ENCODE data around the gene PLXND1.

PLXND1 gene

GRCh38 chr3:129553171-129553570 is 53.3 kb downstream of the PLXND1 start:
- in situ Hi-C loops (cut with HindIII; ENCODE audit: low pct_ligation_motif_present, low sequenced_read_pairs) = no loop called here
- H3K27me3 ChIP-seq (replicated peaks) = no peaks in the 10 kb centered on the region
- no peak overlapping the region for H3K27ac ChIP-seq
- no peak for DNase-seq
- no peak overlapping the region for H3K4me3 ChIP-seq (ENCODE audit: low read depth, low read length)
- peaks cover 9% of the 10 kb centered on the region for H3K36me3 ChIP-seq (replicated peaks)
- TF ChIP-seq, protein P1, sequence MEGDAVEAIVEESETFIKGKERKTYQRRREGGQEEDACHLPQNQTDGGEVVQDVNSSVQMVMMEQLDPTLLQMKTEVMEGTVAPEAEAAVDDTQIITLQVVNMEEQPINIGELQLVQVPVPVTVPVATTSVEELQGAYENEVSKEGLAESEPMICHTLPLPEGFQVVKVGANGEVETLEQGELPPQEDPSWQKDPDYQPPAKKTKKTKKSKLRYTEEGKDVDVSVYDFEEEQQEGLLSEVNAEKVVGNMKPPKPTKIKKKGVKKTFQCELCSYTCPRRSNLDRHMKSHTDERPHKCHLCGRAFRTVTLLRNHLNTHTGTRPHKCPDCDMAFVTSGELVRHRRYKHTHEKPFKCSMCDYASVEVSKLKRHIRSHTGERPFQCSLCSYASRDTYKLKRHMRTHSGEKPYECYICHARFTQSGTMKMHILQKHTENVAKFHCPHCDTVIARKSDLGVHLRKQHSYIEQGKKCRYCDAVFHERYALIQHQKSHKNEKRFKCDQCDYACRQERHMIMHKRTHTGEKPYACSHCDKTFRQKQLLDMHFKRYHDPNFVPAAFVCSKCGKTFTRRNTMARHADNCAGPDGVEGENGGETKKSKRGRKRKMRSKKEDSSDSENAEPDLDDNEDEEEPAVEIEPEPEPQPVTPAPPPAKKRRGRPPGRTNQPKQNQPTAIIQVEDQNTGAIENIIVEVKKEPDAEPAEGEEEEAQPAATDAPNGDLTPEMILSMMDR (IDR thresholded peaks at IDR 0.05; ENCODE audit: low read depth, low read length, missing control alignments) = no peak

GRCh38 chr3:129552287-129553050 is 54.0 kb downstream of the PLXND1 start:
- H3K27me3 ChIP-seq (replicated peaks) = no peaks in the 10 kb centered on the region
- H3K36me3 ChIP-seq (replicated peaks) = peaks cover 7% of the 10 kb centered on the region
- TF ChIP-seq, protein P1 (IDR thresholded peaks at IDR 0.05; ENCODE audit: low read depth, low read length, missing control alignments) = no peak
- DNase-seq = no peak
- no peak overlapping the region for H3K27ac ChIP-seq
- H3K4me3 ChIP-seq (ENCODE audit: low read depth, low read length) = no peak overlapping the region
- in situ Hi-C loops (cut with HindIII; ENCODE audit: low pct_ligation_motif_present, low sequenced_read_pairs) = no loop called here

GRCh38 chr3:129549805-129550204 is 56.7 kb downstream of the PLXND1 start:
- Histone ChIP-seq H3K4me3 (ENCODE audit: low read depth, low read length) (no peak overlapping the region), H3K36me3 (replicated peaks) (no peaks in the 10 kb centered on the region), H3K27ac (no peak overlapping the region), H3K27me3 (replicated peaks) (no peaks in the 10 kb centered on the region)
- in situ Hi-C loops (cut with HindIII; ENCODE audit: low pct_ligation_motif_present, low sequenced_read_pairs) = no loop called here
- TF ChIP-seq, protein P1 (IDR thresholded peaks at IDR 0.05; ENCODE audit: low read depth, low read length, missing control alignments) = no peak
- no peak for DNase-seq

DNA sequence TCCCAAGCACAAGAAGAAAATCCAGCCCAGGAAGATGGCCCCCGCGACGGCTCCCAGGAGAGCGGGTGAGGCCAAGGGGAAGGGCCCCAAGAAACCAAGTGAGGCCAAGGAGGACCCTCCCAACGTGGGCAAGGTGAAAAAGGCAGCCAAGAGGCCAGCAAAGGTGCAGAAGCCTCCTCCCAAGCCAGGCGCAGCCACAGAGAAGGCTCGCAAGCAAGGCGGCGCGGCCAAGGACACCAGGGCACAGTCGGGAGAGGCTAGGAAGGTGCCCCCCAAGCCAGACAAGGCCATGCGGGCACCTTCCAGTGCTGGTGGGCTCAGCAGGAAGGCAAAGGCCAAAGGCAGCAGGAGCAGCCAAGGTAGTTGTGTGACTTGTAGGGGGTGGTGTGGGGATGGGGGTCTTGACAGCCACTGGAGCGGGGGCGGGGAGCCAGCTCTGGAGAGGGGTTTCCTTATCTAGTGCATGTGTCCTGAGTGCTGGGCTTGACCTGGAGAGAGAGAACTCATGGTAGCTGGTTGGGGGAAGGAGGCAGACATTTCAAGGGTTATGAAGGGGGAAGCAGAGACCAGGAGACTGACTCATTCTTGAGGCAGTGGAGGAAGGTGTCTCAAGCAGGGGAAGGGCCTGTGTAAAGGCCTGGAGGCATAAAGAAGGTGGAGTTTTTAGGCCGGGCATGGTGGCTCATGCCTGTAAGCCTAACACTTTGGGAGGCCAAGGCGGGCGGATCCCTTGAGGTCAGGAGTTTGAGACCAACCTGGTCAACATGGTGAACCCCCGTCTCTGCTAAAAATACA is 57.3 kb downstream of the PLXND1 start:
- in situ Hi-C loops (cut with HindIII; ENCODE audit: low pct_ligation_motif_present, low sequenced_read_pairs) = no loop called here

GRCh38 chr3:129548104-129548965 is 58.1 kb downstream of the PLXND1 start:
- Histone ChIP-seq H3K36me3 (replicated peaks) (no peaks in the 10 kb centered on the region), H3K4me3 (ENCODE audit: low read depth, low read length) (no peak overlapping the region), H3K27ac (no peak overlapping the region), H3K27me3 (replicated peaks) (no peaks in the 10 kb centered on the region)
- no peak for DNase-seq
- in situ Hi-C loops (cut with HindIII; ENCODE audit: low pct_ligation_motif_present, low sequenced_read_pairs) = no loop called here
- TF ChIP-seq, protein P1 (IDR thresholded peaks at IDR 0.05; ENCODE audit: low read depth, low read length, missing control alignments) = no peak

More for the DNA sequence above, 57.3 kb downstream of the PLXND1 start:
- Histone ChIP-seq H3K36me3 (replicated peaks) (no peaks in the 10 kb centered on the region), H3K4me3 (ENCODE audit: low read depth, low read length) (no peak overlapping the region), H3K27ac (no peak overlapping the region), H3K27me3 (replicated peaks) (no peaks in the 10 kb centered on the region)
- no peak for DNase-seq
- TF ChIP-seq, protein P1 (IDR thresholded peaks at IDR 0.05; ENCODE audit: low read depth, low read length, missing control alignments) = no peak
